DOHH2 (cell line): ENCODE data around the gene TDRD12.

ENCODE experiments used
- H3F3A ChIP-seq: fragments of 200-600 bp; sonication (generic), shearing (Covaris generic); 2 replicates; pipeline ENCODE4 v1.6.0; 2016; ENCODE audit warnings: antibody characterized with exemption, mild to moderate bottlenecking; ENCODE audit not compliant: control insufficient read depth, insufficient read depth
- H3K27ac ChIP-seq: fragments of 200-600 bp; sonication (generic); 2 replicates; pipeline ENCODE4 v1.5.1; 2014; ENCODE audit warnings: low read depth, mild to moderate bottlenecking, low read length, moderate library complexity
- H3K27me3 ChIP-seq: fragments of 200-600 bp; sonication (generic); 2 replicates; pipeline ENCODE4 v1.6.1; 2014; ENCODE audit warnings: mild to moderate bottlenecking, low read length, mixed read lengths; ENCODE audit not compliant: control insufficient read depth
- H3K36me3 ChIP-seq: fragments of 200-600 bp; sonication (generic); 2 replicates; pipeline ENCODE4 v1.6.1; 2014; ENCODE audit warnings: mild to moderate bottlenecking, low read length, moderate library complexity, mixed read lengths; ENCODE audit not compliant: control insufficient read depth
- H3K4me1 ChIP-seq: fragments of 200-600 bp; sonication (generic); 2 replicates; pipeline ENCODE4 v1.6.1; 2014; ENCODE audit warnings: mild to moderate bottlenecking, low read length, mixed read lengths; ENCODE audit not compliant: control insufficient read depth
- H3K4me2 ChIP-seq: fragments of 200-600 bp; sonication (generic); 2 replicates; pipeline ENCODE4 v1.6.0; 2014; ENCODE audit warnings: mild to moderate bottlenecking, low read length, moderate library complexity
- H3K4me3 ChIP-seq: fragments of 200-600 bp; sonication (generic); 2 replicates; pipeline ENCODE4 v1.5.1; 2014; ENCODE audit warnings: mild to moderate bottlenecking, low read length, mixed read lengths
- H3K79me2 ChIP-seq: fragments of 200-600 bp; sonication (generic); 2 replicates; pipeline ENCODE4 v1.6.1; 2014; ENCODE audit warnings: mild to moderate bottlenecking, low read length, mixed read lengths; ENCODE audit not compliant: control insufficient read depth
- H3K9me2 ChIP-seq: fragments of 200-600 bp; sonication (generic); replicated peaks from 2 replicates; pipeline ENCODE4 v1.6.1; 2014; ENCODE audit warnings: mild to moderate bottlenecking, low read length, mixed read lengths; ENCODE audit not compliant: control insufficient read depth
- H3K9me3 ChIP-seq: fragments of 200-600 bp; sonication (generic); 2 replicates; pipeline ENCODE4 v1.6.1; 2014; ENCODE audit warnings: antibody characterized with exemption, low read length, mixed read lengths; ENCODE audit not compliant: control insufficient read depth, insufficient read depth
- H4K20me1 ChIP-seq: fragments of 200-600 bp; sonication (generic); 2 replicates; pipeline ENCODE4 v1.6.0; 2014; ENCODE audit warnings: low read depth, mild to moderate bottlenecking, antibody characterized with exemption, low read length, moderate library complexity; ENCODE audit not compliant: control insufficient read depth, insufficient read depth
- EZH2phosphoT487 ChIP-seq: fragments of 200-600 bp; sonication (generic); IDR thresholded peaks from 2 replicates; pipeline ENCODE4 v1.6.1; 2017; ENCODE audit warnings: borderline replicate concordance, mild to moderate bottlenecking, antibody characterized with exemption, low read length, moderate library complexity, mixed read lengths
- TF ChIP-seq, protein P1 (sequence below): fragments of 200-600 bp; sonication (generic); IDR thresholded peaks from one replicate; pipeline ENCODE4 v1.5.1; 2014; ENCODE audit warnings: antibody characterized with exemption, mild to moderate bottlenecking, low read depth, low read length; ENCODE audit not compliant: poor library complexity, severe bottlenecking

The TDRD12 gene

GRCh38 chr19:32720216-32720935 lies 809 bp downstream of the TDRD12 start:
- Histone ChIP-seq H3K4me3 (no peak overlapping the region), H3K27ac (no peak overlapping the region), H3F3A (no peaks in the 10 kb centered on the region; the same call in 1 of the 2 replicates), H3K9me3 (no peaks in the 10 kb centered on the region), H3K4me1 (no peaks in the 10 kb centered on the region), H3K36me3 (no peaks in the 10 kb centered on the region), H3K27me3 (no peaks in the 10 kb centered on the region), H4K20me1 (no peaks in the 10 kb centered on the region), H3K4me2 (no peak overlapping the region), H3K79me2 (no peaks in the 10 kb centered on the region), H3K9me2 (no peaks in the 10 kb centered on the region)
- no peak for TF ChIP-seq EZH2phosphoT487

- Histone ChIP-seq H3F3A (no peaks in the 10 kb centered on the region; the same call in 1 of the 2 replicates), H3K4me3 (no peak overlapping the region), H3K9me3 (no peaks in the 10 kb centered on the region), H3K9me2 (no peaks in the 10 kb centered on the region), H3K27ac (no peak overlapping the region), H4K20me1 (no peaks in the 10 kb centered on the region), H3K36me3 (no peaks in the 10 kb centered on the region), H3K79me2 (no peaks in the 10 kb centered on the region), H3K4me1 (no peaks in the 10 kb centered on the region), H3K4me2 (no peak overlapping the region), H3K27me3 (no peaks in the 10 kb centered on the region)
- TF ChIP-seq, protein P1, sequence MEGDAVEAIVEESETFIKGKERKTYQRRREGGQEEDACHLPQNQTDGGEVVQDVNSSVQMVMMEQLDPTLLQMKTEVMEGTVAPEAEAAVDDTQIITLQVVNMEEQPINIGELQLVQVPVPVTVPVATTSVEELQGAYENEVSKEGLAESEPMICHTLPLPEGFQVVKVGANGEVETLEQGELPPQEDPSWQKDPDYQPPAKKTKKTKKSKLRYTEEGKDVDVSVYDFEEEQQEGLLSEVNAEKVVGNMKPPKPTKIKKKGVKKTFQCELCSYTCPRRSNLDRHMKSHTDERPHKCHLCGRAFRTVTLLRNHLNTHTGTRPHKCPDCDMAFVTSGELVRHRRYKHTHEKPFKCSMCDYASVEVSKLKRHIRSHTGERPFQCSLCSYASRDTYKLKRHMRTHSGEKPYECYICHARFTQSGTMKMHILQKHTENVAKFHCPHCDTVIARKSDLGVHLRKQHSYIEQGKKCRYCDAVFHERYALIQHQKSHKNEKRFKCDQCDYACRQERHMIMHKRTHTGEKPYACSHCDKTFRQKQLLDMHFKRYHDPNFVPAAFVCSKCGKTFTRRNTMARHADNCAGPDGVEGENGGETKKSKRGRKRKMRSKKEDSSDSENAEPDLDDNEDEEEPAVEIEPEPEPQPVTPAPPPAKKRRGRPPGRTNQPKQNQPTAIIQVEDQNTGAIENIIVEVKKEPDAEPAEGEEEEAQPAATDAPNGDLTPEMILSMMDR = no peak
- no peak for TF ChIP-seq EZH2phosphoT487
Observed at GRCh38 chr19:32720936-32721250, 1.3 kb downstream of the TDRD12 start.

- Histone ChIP-seq H3K36me3 (no peaks in the 10 kb centered on the region), H3F3A (no peaks in the 10 kb centered on the region), H4K20me1 (no peaks in the 10 kb centered on the region), H3K27ac (no peak overlapping the region), H3K4me2 (no peak overlapping the region), H3K4me3 (no peak overlapping the region), H3K9me2 (no peaks in the 10 kb centered on the region), H3K4me1 (no peaks in the 10 kb centered on the region), H3K27me3 (no peaks in the 10 kb centered on the region), H3K9me3 (no peaks in the 10 kb centered on the region), H3K79me2 (no peaks in the 10 kb centered on the region)
- TF ChIP-seq, protein P1 = no peak
- TF ChIP-seq EZH2phosphoT487 = no peak
Observed at GRCh38 chr19:32735936-32736335, 16.4 kb downstream of the TDRD12 start.

- Histone ChIP-seq H3K4me3 (no peak overlapping the region), H3K9me3 (no peaks in the 10 kb centered on the region), H3K79me2 (no peaks in the 10 kb centered on the region), H3K36me3 (no peaks in the 10 kb centered on the region), H3K4me2 (no peak overlapping the region), H3K27me3 (peaks cover 6% of the 10 kb centered on the region), H3K9me2 (no peaks in the 10 kb centered on the region), H3K4me1 (no peaks in the 10 kb centered on the region), H4K20me1 (no peaks in the 10 kb centered on the region), H3K27ac (no peak overlapping the region), H3F3A (no peaks in the 10 kb centered on the region)
- TF ChIP-seq, protein P1 = no peak
- TF ChIP-seq EZH2phosphoT487 = no peak
Observed at GRCh38 chr19:32743021-32743420, 23.5 kb downstream of the TDRD12 start.
